Stimulated activated CD4-positive, alpha-beta T cell treated with anti-CD3 and anti-CD28 coated beads, TNF-alpha, amount 100 ng/mL, for 1 hour (primary cell): ENCODE measurements around the gene ERMP1.
"Not testable (repeated sequence)": the region's sequence is repeated elsewhere in the genome, so short reads cannot be mapped to it uniquely, and the experiment has no call there.

Experiments
- DNase-seq, 3 donors: peaks; one replicate each; pipeline ENCODE4 v3.0.0-alpha.2; 2020; ENCODE audit warnings: low read depth in 3 of 3, low spot score in 1 of 3

The ERMP1 gene, protein sequence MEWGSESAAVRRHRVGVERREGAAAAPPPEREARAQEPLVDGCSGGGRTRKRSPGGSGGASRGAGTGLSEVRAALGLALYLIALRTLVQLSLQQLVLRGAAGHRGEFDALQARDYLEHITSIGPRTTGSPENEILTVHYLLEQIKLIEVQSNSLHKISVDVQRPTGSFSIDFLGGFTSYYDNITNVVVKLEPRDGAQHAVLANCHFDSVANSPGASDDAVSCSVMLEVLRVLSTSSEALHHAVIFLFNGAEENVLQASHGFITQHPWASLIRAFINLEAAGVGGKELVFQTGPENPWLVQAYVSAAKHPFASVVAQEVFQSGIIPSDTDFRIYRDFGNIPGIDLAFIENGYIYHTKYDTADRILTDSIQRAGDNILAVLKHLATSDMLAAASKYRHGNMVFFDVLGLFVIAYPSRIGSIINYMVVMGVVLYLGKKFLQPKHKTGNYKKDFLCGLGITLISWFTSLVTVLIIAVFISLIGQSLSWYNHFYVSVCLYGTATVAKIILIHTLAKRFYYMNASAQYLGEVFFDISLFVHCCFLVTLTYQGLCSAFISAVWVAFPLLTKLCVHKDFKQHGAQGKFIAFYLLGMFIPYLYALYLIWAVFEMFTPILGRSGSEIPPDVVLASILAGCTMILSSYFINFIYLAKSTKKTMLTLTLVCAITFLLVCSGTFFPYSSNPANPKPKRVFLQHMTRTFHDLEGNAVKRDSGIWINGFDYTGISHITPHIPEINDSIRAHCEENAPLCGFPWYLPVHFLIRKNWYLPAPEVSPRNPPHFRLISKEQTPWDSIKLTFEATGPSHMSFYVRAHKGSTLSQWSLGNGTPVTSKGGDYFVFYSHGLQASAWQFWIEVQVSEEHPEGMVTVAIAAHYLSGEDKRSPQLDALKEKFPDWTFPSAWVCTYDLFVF

GRCh38 chr9:5832538-5833529 is at the start of gene ERMP1:
Gene ERMP1 (minus strand): TSS chr9:5833117. CDS start chr9:5833027, 90 bp downstream.
- DNase-seq: peak; percentile 66 to 92 (median 81)

DNA sequence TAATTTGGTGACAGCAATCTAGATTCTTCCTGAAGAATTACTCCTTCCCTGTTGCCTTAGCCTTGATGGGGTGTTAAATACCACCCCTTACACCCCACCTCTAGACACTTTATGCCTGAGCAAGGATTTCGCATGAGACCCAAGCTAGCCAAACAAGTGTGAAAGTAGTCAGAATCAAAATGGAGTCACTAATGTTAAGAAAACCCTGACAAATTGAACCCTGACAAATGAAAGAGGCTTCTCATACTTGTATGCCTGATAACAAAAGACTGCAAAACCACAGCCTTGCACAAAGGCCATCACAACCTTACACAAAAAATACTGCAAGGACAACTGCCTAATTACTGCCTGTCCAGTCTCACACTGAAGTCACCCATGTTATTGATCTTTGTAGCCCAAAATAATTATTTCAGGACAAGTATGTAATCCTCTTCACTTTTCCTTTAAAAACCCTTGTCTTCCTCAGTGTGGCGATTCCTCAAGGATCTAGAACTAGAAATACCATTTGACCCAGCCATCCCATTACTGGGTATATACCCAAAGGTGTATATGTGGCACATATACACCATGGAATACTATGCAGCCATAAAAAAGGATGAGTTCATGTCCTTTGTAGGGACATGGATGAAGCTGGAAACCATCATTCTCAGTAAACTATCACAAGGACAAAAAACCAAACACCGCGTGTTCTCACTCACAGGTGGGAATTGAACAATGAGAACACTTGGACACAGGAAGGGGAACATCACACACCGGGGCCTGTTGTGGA is 49.5 kb upstream of the ERMP1 start:
- not testable (repeated sequence) for DNase-seq

GRCh38 chr9:5879419-5880181 is 46.7 kb upstream of the ERMP1 start:
- no peak for DNase-seq

DNA sequence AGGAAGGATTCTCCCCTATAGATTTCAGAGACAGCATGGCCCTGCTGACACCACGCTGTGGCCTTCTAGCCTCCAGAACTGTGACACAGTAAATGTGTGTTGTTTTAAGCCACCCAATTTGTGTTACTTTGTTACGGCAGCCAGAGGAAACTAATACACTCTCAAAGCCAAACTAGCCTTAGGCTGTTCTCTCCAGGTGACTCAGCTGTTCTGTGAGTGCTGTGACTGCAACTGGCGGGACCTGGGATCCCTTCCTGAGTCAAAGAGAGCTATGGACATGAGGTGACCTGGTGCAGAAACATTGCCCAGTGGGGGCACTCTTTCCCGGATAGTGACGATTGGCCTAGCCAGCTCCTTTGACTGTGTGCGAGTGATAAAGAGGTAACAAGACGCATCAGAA is 43.8 kb upstream of the ERMP1 start:
- no peak for DNase-seq

GRCh38 chr9:5876026-5876425 is 43.1 kb upstream of the ERMP1 start:
- no peak for DNase-seq

GRCh38 chr9:5874048-5874447 is 41.1 kb upstream of the ERMP1 start:
- no peak for DNase-seq

DNA sequence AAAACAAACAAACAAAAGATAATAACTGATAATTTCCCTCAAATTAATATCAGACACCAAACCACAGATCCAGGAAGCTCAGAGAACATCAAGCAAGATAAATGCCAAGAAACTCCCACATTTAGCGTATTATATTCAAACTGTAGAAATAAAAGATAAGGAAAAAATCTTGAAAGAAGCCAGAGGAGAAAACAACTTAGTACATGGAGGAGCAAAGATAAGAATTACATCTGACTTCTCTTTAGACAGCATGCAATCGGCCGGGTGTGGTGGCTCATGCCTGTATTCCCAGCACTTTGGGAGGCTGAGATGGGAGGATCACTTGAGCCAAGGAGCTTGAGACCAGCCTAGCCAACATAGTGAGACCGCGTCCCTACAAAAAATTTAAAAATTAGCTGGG is 40.5 kb upstream of the ERMP1 start:
- DNase-seq: no peak

- no peak for DNase-seq
Observed at GRCh38 chr9:5872511-5872910, 39.6 kb upstream of the ERMP1 start.

DNA sequence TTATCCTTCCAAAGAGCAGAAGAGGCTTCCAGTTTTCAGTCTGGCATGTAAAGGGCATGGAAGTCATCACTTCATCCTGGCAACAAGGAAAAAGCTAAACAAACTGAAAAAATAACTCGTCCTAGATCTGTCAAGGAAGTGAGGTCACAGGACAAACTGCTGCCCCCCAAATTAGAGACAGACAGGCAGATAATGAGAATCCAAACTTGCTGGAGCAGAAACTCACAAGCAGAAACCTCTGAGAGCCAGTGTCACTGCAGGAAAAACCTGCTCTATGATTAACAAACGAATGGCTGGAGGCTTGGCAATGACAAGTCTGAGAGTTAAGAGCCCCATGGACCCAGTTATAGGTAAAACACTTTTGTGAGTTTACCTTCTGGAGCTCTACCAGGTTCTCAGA is 38.9 kb upstream of the ERMP1 start:
- no peak for DNase-seq

- DNase-seq: no peak
Observed at GRCh38 chr9:5870691-5871090, 37.8 kb upstream of the ERMP1 start.

DNA sequence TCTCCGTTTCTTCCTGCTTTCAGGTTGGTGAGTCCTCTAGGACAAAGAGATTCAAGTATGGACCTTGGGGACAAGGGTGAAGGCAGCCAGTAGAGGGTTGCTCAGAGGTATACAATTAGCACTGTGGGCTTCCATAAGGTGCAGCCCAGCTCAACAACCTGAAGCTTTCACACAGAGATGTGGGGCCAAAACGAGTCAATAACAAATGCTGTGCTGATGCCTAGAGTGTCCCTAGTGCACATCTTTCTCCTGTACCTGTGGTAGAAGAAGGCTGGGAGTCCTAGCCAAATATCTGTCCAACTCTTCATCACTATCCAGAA is 37.1 kb upstream of the ERMP1 start:
- no peak for DNase-seq

DNA sequence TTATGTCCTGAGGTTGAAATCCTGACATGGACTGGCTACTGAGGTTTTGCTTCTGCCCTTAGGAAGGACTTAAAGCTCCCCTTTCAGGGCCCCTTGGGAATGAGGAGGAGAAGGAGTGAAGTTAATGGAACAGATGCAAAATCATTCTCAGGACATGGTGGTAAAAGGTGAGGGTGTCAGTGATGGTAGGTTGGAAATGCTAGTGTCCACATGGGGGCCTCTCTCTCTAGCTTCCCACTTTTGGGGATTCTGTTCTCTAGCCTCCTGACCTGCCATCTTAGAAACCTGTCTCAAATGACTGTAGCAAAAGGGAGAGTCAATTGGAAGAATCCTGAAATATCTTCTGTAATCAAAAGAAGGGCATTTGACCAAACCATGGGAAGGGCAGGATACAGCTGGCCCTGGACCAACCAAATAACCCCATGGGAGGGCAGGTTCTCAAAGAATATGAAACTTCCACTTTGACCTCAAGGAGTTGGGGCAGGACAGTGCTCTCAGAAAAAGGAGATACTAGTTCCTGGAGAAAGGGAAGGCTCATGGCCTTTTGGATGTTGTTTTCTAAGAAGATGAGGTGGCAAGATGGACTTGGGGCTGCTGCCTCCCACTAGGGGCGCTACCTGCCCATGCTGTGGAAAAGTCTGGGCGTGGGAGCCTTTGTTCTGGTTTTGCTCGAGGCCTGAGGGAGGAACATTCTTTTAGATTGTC is 36.5 kb upstream of the ERMP1 start:
- no peak for DNase-seq

GRCh38 chr9:5868235-5868634 is 35.3 kb upstream of the ERMP1 start:
- DNase-seq: no peak

- DNase-seq: no peak
Observed at GRCh38 chr9:5866685-5867084, 33.8 kb upstream of the ERMP1 start.

- DNase-seq: no peak
Observed at GRCh38 chr9:5866272-5866671, 33.4 kb upstream of the ERMP1 start.

DNA sequence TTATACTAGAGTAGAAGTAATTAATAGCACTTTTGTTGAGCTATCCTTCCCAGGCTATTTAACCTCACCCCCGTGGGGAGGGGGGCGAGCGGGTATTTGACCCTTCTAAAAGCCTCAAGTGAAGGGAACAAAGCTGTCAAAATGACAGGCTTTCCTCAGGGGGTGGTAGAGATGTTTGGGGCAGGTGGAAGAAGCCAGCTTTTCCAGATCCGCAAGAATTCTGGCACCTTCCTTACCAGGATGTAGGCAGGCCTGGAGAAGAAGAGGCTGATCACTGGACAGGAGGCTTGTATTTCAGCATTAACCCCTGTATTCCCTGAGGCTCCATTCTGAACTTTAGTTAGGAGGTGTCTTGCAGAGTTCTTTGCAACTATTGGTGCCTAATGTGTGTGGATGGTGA is 31.5 kb upstream of the ERMP1 start:
- DNase-seq: no peak

DNA sequence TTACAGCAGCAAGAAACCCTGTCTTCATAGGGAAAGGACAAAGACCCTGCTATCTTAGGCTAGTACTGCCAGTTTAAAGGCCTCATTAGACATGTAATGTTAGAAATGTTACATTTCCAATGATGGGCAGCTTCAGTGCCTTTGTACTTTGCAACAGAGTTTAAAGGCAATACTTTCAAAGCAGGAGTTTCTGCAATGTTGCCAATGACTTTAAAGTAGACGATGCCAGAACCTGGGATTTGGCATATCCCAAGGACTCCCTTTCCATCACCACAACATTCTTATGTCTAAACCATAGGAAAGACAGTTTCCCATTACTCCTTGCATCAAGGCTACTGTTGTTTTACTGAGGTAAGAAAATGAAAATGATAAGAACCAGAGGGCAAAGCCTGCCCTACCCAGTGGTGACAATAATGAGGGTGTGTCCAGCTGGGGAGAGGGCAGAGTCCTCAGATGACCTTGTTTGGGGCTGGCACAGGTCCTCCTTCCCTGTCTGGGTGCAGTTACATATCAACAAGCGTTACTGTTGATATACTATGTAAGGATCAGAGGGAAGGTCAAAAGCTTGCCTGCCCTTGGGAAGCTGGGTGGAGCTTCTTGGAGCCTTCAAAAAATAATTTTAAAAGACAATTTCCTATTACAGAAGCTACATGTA is 30.3 kb upstream of the ERMP1 start:
- DNase-seq: no peak

- no peak for DNase-seq
Observed at GRCh38 chr9:5858833-5859232, 25.9 kb upstream of the ERMP1 start.

GRCh38 chr9:5857928-5858327 is 25.0 kb upstream of the ERMP1 start:
- DNase-seq: no peak
